ENCODE data around the gene ZC3H12C.

Gene ZC3H12C

GRCh38 chr11:110100476-110101240 is 7.5 kb downstream of the ZC3H12C start:
- TF ChIP-seq CTCF (IDR thresholded peaks at IDR 0.05; ENCODE audit: control extremely low read depth, extremely low read depth, low read depth, missing control alignments): no peak
- CTCF ChIA-PET: interaction anchor here (1.4 to 1.5 kb wide), 2 partner anchors 8 to 155 kb away, joined by 4 to 8 read pairs; partner anchors contain the start of gene ZC3H12C

GRCh38 chr11:110106713-110107274 is 13.6 kb downstream of the ZC3H12C start:
- CTCF ChIA-PET: interaction anchor here (2.8 kb wide), 1 partner anchor 10 kb away, joined by 14 read pairs; no protein-coding TSS in a partner anchor
- POLR2A ChIA-PET: no interaction called here
- no peak for TF ChIP-seq CTCF (IDR thresholded peaks at IDR 0.05; ENCODE audit: control extremely low read depth, extremely low read depth, low read depth, missing control alignments)

More at GRCh38 chr11:110100476-110101240, 7.5 kb downstream of the ZC3H12C start:
- POLR2A ChIA-PET: interaction anchor here (0.6 to 0.8 kb wide), 4 partner anchors 23 to 1565 kb away, joined by 4 read pairs; no protein-coding TSS in a partner anchor
- no peak for DNase-seq (ENCODE audit: extremely low spot score)

GRCh38 chr11:110110854-110111253 is 17.7 kb downstream of the ZC3H12C start:
- CTCF ChIA-PET: no interaction called here

More at GRCh38 chr11:110106713-110107274, 13.6 kb downstream of the ZC3H12C start:
- no peak for DNase-seq (ENCODE audit: extremely low spot score)

GRCh38 chr11:110112457-110112856 is 19.3 kb downstream of the ZC3H12C start:
- TF ChIP-seq CTCF (IDR thresholded peaks at IDR 0.05; ENCODE audit: control extremely low read depth, extremely low read depth, low read depth, missing control alignments): no peak
- ChIA-PET POLR2A (no interaction called here), CTCF (no interaction called here)
- no peak for DNase-seq (ENCODE audit: extremely low spot score)

More at GRCh38 chr11:110110854-110111253, 17.7 kb downstream of the ZC3H12C start:
- POLR2A ChIA-PET: interaction anchor here (1.0 kb wide), 1 partner anchor 84 kb away, joined by 3 read pairs; no protein-coding TSS in a partner anchor
- no peak for TF ChIP-seq CTCF (IDR thresholded peaks at IDR 0.05; ENCODE audit: control extremely low read depth, extremely low read depth, low read depth, missing control alignments)
- DNase-seq (ENCODE audit: extremely low spot score): no peak

- ChIA-PET POLR2A (no interaction called here), CTCF (interaction anchor here (0.6 kb wide), 1 partner anchor 43 kb away, joined by 3 read pairs; no protein-coding TSS in a partner anchor)
These were observed 20.3 kb downstream of the ZC3H12C start for GRCh38 chr11:110113505-110113904.

More at GRCh38 chr11:110113505-110113904, 20.3 kb downstream of the ZC3H12C start:
- DNase-seq (ENCODE audit: extremely low spot score): no peak
- no peak for TF ChIP-seq CTCF (IDR thresholded peaks at IDR 0.05; ENCODE audit: control extremely low read depth, extremely low read depth, low read depth, missing control alignments)
